GM21390 (cell line): ENCODE measurements around the gene WDFY4.

Experiments used
- ATAC-seq: cut with Tn5 transposase; IDR thresholded peaks from one replicate; pipeline ENCODE4 v1.9.1; 2021; ENCODE audit not compliant: unreplicated experiment

Gene WDFY4

DNA sequence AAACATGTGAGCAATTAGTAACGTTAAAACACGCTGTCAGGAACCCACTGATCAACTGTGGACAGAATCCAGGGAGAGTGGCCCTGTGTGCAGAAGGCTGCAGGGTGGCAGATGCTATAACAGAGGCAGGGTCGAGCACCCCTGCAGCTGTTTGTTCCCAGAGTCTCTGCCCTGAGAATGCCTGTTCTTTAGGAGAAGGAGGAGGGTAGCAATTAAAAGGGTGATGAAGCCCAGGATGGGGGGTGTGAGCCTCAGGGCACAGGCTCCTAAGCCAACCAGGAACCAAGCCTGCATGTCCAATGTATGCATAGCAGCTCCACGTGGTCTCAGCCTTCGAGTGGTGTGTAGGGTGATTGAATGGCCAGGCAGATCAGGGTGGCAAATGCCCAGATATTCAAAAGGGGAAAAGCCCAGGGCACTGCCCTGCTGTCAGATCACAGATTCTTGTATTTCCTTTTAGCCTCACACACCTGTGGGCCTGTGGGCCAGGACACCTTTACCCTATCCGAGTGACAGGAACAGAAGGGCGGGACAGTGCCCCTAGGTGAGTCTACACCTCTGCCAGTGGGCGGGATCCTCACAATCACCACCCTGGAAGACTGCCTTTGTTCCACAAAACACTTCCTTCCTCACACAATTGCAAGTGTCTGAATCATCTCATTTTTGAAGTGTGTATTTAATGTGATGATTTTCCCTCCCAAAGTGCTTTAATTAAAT is 7.3 kb downstream of the WDFY4 start:
- ATAC-seq = no peak

DNA sequence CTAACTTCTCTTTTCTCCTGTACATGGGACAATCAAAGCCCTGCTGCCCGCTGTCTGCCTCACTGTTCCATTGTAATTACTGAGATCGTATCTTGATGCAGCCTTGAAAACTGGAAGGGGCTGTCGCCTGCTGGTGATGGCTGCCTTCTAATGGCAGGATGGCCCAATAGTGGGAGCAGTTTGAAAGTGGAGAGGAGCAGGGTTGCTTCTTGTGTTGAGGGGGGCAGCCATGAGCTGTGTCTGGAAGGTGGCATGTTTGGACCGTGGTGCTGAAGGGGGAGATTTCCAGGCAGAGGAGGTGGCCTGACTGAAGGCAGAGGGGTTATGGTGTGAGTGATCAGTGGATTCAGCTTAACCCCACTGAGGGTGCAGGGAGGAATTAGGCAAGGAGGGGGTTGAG is 8.1 kb downstream of the WDFY4 start:
- no peak for ATAC-seq

DNA sequence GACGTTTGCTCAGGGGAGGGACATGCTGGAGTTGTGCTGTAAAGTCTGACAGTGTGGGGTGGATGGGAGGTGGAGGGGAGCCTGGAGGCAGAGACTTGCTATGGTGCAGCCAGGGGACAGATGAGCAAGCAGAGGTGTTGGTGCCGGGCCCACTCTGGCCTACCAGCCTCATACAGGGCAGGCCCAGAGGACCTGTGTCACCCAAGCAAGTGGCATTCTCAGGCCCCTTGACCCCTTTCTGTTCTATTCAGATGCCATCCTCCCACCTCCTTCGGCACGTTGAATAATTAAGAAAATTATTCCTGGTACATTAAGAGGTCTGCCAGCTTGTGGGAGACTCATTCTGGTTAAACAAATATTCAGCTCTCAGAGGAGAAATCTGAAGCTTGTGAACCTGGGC is 8.5 kb downstream of the WDFY4 start:
- ATAC-seq = no peak

DNA sequence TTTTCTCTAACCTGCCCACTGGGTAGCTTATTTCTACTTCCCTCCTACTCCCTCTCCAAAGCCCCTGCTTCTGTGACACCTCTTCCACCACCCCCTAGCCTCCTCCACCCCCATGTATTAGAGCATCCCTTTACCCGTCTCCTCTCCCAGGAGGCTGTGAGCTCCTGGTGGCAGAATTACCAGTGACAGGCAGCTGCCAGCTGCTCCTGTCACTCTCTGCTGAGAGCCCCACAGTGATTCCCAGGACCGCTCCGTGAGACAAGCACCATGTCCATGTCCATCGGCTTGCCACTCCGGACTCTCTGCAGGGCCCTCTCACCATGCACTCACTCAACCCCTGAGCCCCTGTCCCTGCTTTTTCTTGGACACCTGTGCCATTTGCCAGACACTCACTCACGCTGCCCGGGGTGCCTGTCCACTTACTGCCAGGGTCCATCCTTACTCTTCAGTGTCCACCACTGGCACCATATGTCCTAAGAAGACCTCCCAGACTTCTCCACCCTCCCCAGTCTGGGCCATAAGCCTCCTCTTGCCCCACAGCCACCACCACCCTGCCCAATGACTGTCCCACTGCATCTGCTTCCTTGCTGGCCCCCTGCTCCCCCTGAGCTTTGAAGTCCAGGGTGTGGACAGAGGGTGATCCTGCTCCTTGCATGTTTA is 9.8 kb downstream of the WDFY4 start:
- no peak for ATAC-seq

DNA sequence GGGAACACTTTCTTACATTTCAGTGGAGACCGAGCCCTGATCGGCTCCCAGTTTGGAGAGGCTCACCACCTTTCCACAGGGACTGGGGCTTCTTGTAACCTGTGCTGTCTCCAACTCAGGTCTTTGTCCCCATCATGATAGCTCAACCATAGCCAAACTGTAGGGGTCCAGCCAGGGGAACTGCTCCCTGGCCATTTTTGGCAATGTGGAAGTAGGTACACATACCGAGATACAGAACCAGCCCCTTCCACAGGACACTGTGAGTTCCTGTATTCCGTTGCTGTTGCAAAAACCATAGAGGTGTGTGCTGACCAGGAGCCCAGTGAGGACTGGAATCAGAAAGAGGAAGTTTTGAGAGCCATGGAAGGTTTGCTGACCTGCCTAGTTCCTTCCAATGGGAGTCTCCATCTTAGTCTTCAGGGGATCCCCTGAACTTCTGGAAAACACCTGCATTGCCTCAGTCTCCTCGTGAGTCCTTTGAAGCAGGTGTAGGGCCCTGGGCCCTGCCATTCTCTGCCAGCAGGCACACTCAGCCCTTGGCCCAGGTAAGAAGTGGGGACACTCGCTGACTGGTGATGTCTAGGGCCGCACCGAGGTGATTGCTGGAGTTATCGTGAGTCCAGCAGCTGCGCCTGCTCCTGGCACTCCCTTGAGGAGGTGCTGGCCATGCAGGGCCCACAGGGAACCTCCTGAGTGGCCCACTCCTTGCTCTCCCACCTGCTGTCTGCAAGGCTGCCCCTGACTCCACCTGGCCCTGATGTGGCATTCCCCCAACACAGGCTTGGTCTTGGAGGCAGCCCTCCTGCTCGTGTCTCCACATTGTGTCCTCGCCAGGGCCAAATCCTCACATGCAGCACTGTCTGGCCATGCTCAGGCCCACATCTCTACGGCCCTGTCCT is 11.2 kb downstream of the WDFY4 start:
- no peak for ATAC-seq

DNA sequence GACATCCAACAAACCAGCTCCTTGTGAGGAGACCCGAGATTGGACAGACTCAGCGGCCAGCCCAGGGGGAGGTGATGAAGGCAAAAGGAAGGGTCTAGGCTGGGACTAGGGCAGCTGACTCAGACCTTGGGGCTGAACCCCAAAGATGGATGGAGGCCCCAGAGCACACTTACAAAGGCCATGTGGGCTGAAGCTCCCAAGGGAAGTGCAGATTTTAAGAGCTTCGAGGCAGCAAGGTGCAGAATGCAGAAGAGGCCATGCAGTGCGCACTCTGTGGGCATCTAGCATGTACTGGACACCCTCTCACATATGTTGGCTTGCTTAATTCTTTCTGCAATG is 11.8 kb downstream of the WDFY4 start:
- no peak for ATAC-seq

DNA sequence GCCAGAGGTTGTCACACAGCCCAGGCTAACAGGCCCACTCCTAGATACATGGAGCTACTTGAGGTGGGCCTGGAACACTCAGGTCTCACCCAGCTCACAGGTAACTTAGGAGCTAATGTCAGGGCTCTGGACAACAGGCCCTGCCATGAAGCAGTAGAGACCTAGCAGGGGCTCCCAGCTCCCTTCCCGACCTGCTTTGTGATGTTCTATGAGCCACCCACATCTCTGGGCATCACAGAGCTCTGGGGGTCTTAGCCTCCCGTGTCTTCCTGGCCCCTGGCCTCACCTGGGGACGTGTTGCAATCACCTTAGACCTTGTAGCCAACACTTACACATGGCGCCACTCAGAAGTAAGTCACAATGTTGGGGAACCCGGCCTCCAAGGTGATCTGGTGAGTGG is 12.4 kb downstream of the WDFY4 start:
- ATAC-seq = no peak

DNA sequence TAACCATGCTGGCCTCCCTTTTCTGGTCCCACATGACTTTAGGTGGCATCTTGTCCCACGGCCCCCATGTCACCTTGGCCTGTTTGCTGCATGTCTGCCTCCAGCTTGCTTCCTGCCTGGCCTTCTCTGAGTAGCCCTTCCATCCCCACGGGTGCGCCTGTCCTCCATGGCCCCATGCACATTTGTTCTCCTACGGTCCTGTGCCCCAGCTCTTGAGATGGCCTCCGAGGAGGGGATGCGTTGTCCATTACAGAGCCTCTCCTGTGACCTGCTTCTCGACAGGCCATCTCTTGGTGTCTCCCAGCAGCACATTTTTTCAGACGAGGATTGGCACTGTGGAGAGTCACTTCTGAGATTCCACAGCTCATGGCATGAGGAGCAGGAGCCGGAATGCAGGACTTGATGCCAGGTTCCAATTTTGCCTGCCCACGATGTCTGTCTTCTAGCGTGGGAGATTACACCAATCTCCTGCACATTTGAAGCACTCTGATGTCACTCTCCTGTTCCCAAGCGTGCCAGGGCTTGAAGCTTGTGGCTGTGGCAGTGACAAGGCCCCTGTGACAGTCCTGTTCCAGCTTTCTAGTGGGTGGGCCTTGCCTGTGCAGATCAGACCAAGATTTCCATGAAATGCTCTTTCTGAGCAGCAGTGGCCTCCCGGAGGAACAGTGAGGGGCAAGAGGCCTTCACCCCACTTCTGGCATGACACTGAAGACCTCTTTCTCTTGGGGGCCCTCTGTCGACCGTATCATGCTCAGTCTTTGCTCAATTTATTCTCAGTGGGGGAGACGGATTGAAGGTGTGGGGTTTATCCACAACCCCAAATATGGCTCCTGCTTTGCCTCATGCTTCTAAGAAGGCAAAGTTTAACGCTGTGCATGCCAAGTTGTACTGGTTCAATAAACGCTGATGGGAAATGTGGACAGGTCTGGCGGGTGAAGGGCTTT is 13.4 kb downstream of the WDFY4 start:
- ATAC-seq = no peak

DNA sequence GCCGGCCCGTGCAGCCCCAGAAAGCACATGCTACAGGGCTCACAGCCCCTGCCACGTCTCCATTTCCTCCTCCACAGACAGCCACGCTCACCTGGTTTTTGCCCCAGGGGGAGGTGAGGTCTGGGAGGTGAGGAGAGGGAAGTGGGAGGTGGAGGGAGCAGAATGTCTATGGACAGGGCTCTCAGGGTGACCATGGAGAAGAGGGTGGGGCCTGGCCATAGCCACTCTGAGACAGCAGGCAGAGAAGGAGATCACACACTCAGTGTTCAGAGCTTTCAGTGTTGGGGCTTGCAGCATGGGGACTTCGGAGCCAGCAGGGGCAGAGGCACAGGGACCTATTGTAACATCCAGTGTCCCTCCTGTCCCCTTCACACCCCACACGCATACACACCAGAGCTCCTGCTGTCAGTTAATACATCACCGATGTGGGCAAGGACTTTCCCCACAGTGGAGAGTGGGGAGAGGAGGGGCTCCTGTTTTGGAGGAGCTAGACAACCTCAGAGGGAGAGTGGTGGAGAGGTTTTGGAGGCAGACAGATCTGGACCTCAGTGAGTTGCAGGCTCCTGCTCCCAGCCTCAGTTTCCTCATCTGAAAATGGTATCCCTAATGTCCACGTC is 14.4 kb downstream of the WDFY4 start:
- ATAC-seq = no peak

DNA sequence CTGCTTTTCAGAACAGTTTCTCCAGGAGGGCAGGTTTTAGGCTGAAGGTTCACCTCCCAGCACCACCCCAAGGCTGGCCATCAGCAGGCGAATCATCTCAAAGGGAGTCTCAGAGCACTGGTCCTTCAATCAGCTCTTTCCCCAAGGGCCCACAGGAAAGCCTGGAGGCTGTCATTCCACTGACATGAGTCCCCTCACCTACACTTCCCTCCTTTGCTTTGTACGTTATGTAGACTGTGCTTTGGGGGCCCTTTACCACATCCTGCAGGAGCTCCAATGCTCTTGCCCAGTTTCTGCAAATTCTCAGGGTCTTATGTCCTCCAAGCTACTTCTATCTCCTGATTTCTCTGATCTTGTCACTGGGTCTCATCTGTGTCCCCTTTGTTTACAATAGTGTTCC is 15.4 kb downstream of the WDFY4 start:
- no peak for ATAC-seq

DNA sequence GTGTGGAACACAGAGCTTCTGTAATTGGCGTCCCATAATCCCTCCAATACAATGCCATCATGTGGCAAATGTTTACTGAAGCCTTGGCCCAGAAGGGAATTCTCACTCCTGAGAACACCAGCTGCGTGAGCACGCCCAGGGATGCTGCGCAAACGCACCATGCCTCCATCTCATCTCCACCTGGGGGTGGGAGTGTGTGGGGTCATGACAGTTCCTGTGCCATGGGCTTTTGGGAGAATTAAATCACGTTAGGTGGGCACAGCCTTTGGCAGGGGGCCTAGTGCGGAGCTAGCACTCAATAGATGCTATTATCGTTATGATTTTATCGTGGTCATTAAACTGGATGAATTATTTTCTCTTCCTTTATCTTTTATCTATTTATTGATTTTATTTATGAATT is 15.8 kb downstream of the WDFY4 start:
- ATAC-seq = no peak

DNA sequence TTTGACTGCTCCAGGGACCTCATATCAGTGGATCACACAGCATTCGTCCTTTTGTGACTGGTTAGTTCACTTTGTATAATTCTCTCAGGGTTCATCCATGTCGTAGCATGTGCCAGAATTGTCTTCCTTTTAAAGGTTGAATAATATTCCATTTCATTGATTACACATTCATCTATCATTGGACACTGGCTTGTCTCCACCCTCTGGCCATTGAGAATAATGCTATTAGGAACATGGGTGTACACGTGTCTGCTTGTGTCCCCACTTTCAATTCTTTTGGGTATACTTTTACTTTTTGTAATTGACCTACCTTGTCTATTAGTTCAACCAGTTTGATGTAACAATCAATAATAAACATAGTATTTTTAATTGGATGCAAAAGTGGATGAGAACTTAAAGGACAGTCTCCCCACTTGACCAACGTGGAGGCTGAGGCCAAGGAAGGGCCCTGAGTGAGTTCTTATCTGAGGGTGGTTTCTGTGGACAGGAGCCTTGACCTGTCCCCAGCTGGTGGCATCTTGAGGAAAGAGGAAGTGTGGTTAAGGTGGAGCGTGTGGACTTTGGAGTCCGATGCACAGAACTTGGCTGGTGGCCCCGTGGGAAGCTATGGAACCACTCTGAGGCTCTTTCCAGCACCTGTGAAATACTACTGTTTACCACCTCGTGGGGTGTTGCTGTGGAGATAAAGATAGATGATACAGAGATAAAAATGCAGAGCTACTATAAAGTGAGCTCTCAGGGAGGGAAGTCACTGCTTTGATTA is 16.6 kb downstream of the WDFY4 start:
- ATAC-seq = no peak

DNA sequence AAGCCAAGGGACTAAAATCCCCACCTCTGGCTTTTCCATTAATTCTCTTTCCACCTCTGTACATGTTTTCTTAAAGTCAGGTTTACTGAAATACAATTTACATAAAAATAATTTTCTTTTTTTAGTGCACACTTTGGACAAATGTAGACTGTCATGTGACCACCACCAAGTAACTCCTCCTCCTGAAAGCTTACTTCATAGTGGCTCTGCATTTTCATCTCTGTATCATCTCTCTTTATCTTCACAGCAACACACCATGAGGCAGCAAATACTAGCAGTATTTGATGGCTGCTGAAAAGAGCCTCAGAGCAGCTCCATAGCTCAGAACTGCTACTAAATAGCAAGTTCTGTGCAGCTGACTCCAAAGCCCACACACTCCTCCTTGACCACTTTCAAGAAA is 17.3 kb downstream of the WDFY4 start:
- no peak for ATAC-seq

DNA sequence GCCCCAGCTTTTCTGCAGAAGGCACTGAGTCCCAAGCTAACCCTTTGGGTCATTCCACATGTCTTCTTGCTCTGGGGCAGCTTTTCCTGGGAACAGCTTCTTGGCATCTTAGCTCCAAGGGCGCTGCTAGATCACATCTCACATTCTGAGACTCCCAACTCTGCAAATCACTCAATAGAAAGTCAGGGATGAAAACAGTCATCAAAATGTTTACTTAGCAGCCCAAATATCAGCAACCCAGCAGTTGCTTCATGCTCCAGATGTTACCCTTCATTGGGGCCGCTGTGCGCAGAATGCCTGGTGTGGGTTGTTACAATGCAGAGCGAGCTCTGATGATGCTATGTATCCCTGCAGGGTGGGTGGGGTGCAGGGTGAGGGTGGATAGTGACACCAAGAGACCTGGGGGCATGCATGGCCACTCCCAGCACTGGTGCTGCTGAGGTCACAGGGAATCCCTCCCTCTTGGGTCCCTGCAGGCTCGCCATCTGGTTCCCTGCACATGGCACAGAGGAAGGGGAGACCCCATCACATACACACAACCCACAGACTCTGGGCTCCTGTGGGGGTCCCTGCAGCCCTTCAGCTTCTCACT is 19.0 kb downstream of the WDFY4 start:
- no peak for ATAC-seq

DNA sequence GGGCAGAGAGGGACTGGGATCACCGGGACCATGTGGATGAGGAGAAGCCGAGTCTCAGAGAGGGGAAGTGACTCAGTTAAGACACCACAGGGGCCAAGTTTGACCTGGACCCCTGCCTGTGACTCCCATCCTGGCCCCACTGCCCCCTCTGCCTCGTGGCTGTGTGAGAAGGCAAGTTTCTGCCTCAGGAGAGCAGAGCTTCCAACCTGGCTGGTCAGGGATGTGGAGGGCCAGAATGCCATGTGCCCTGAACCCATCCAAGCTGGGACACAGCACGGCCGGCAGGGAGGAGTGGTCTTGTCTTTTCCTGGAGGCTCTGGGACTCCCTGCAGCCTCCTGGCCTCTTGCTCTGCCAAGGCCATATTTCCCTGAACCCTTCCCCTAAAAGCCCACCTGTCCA is 19.5 kb downstream of the WDFY4 start:
- no peak for ATAC-seq

DNA sequence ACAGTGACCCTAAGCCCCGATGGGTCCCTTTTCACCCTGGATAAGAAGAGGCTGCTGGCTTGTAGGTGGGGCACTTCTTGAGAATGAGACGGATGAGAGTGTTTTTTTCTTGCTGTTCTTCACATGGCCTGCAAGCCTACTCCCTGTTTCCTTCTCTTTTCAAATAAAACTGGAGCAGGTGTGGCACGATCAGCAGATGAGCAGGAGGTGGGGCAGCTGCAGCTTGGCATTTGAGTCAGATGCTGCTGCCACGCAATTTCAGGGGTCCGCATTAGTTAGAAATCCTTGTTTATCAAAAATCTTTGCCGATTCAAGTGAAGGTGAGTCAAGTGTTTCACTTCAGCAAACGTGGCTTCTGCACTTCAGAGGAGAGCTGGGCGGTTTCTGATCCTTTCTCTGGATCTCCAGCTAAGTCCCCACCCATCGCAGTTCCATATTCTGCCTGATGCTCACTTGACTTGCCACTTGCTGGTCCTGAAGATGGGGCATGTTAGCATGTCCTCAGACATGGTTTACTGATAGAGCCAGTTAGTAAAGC is 20.8 kb downstream of the WDFY4 start:
- ATAC-seq = no peak

DNA sequence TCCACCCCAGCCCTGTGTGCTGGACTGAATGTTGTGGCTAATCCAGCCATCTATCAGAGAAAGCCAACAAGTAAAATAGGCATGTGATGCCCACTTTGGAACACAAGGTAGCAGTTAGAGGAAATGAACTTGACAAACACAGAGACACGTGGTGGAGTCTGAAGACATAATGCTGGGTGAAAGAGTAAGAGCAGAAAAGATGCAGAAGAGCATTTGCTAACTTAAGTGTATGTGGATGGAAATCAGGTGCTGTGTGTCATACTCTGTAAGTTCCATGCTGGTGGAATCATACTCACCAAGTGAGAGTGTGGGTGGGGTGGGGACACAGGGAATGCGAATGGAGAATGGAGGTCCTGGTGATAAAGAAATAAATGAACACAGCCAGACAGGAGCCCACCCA is 22.8 kb downstream of the WDFY4 start:
- ATAC-seq = no peak

DNA sequence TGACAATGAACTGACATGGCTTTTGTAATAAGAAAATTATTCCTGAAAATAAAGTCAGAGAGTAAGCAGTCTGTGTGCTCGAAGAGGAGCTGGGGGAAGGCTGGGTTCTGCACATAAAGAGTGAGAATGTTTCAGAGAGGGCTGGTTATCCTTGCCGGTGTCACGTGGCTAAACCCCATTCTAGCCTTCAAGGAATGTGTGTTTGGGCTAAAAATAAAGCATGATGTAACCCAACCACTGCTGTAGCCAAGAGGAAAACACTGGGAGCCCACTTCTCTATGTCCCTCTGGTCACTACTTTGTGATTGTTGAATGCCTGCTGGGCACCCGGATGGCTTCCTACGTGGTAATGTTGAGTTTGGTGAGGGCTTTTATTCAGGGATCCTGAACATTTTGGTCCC is 23.5 kb downstream of the WDFY4 start:
- no peak for ATAC-seq

DNA sequence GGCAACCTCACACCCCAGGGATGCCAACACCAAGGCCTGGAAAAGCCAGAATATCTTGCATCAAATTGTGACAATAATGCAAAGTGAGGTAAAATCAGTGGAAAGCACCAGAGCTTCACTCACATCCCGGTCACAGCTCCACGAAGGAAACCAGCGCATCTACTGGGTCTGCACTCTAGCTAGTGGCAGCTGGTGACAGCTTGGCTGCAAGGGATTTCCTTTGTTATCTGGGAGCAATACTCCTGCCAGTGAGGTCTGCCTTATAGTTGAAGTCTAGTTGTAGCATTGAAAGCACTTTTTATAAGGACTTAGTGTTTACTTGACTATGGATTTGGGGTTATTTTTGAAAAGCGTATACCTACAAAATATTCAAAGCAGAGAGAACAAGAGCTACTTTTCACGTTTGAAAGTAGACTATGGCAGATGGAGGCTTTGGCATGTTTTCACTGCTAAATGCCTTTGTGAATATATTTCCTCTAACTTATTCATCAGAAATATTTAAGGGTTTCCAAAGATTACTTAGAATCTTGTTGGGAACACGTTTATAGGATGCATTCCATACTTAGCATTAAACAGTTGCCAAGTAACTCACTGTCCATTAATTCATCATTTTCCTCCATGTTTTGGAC is 26.1 kb downstream of the WDFY4 start:
- no peak for ATAC-seq
